ENCODE results near the gene SPOCK3.

SPOCK3 gene

DNA sequence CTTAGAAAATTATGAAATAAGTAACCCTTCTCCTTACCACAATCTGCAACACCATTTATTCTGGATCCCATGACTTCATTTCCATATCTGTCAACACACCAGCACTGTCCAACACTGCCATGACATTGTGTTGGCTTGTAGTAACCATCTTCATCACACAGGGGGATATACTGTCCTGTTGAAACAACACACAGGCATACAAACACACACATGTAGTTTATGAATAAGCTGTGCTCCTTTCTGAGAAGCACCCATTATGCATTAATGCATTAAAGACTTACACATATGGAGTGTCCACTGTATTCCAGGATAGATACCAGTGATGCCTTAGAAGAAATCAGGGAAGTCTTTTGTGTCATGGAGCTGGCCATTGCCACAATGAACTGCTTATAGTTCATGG is 496.9 kb downstream of the SPOCK3 start:
- Histone ChIP-seq H3K4me2 (ENCODE audit: insufficient read depth, low read length) (no peak overlapping the region), H3K4me1 (ENCODE audit: insufficient read depth, low read length) (no peaks in the 10 kb centered on the region), H3K27me3 (ENCODE audit: insufficient read depth, low read length, poor library complexity) (no peaks in the 10 kb centered on the region), H2AFZ (ENCODE audit: low read depth, low read length) (no peak overlapping the region), H4K20me1 (ENCODE audit: insufficient read depth, low read length) (no peaks in the 10 kb centered on the region), H3K9ac (ENCODE audit: low read depth, low read length) (no peak overlapping the region), H3K9me3 (ENCODE audit: insufficient read depth, low read length, severe bottlenecking) (no peaks in the 10 kb centered on the region), H3K4me3 (ENCODE audit: low read depth in 1 of 2, low read length in 2 of 2) (no peak overlapping the region), H3K36me3 (ENCODE audit: insufficient read depth, low read length) (no peaks in the 10 kb centered on the region), H3K79me2 (ENCODE audit: insufficient read depth, low read length) (no peaks in the 10 kb centered on the region), H3K27ac (ENCODE audit: low read length) (no peak overlapping the region)
- DNase-seq (no peak), ATAC-seq (ENCODE audit: insufficient read depth, low read depth) (no peak)
- no peak for TF ChIP-seq EZH2 (IDR thresholded peaks at IDR 0.05; ENCODE audit: borderline replicate concordance, low read depth, low read length, severe bottlenecking)
- TF ChIP-seq, protein P1, sequence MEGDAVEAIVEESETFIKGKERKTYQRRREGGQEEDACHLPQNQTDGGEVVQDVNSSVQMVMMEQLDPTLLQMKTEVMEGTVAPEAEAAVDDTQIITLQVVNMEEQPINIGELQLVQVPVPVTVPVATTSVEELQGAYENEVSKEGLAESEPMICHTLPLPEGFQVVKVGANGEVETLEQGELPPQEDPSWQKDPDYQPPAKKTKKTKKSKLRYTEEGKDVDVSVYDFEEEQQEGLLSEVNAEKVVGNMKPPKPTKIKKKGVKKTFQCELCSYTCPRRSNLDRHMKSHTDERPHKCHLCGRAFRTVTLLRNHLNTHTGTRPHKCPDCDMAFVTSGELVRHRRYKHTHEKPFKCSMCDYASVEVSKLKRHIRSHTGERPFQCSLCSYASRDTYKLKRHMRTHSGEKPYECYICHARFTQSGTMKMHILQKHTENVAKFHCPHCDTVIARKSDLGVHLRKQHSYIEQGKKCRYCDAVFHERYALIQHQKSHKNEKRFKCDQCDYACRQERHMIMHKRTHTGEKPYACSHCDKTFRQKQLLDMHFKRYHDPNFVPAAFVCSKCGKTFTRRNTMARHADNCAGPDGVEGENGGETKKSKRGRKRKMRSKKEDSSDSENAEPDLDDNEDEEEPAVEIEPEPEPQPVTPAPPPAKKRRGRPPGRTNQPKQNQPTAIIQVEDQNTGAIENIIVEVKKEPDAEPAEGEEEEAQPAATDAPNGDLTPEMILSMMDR (IDR thresholded peaks at IDR 0.05; ENCODE audit: borderline replicate concordance, extremely low read depth, low read length, poor library complexity, severe bottlenecking), result no peak

DNA sequence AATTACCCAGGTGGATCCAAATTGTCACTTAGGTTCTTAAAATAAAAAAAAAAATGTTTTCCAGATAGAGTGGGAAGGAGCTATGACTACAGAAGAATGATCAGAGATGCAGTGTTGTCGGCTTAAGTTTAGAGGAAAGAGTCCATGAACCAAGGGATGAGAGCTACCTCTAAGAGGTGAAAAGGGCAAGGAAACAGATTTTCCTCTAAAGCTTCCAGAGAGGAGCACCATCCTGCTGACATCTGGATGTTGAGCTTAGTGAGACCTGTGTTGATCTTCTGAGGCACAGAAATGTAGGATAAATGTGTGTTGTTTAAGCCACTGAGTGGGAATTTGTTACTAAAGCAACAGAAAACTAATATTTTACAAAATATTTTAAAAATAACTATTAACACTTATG is 498.7 kb downstream of the SPOCK3 start:
- TF ChIP-seq, protein P1 (IDR thresholded peaks at IDR 0.05; ENCODE audit: borderline replicate concordance, extremely low read depth, low read length, poor library complexity, severe bottlenecking), result no peak
- no peak for TF ChIP-seq EZH2 (IDR thresholded peaks at IDR 0.05; ENCODE audit: borderline replicate concordance, low read depth, low read length, severe bottlenecking)
- H3K79me2 ChIP-seq (ENCODE audit: insufficient read depth, low read length), result no peaks in the 10 kb centered on the region
- H3K4me2 ChIP-seq (ENCODE audit: insufficient read depth, low read length), result no peak overlapping the region
- H3K4me1 ChIP-seq (ENCODE audit: insufficient read depth, low read length), result no peaks in the 10 kb centered on the region
- H3K9ac ChIP-seq (ENCODE audit: low read depth, low read length), result no peak overlapping the region
- H3K4me3 ChIP-seq (ENCODE audit: low read depth in 1 of 2, low read length in 2 of 2), result no peak overlapping the region
- no peak overlapping the region for H3K27ac ChIP-seq (ENCODE audit: low read length)
- no peak for DNase-seq
- H4K20me1 ChIP-seq (ENCODE audit: insufficient read depth, low read length), result no peaks in the 10 kb centered on the region
- H3K36me3 ChIP-seq (ENCODE audit: insufficient read depth, low read length), result no peaks in the 10 kb centered on the region
- H3K9me3 ChIP-seq (ENCODE audit: insufficient read depth, low read length, severe bottlenecking), result no peaks in the 10 kb centered on the region
- H3K27me3 ChIP-seq (ENCODE audit: insufficient read depth, low read length, poor library complexity), result no peaks in the 10 kb centered on the region
- ATAC-seq (ENCODE audit: insufficient read depth, low read depth), result no peak
- no peak overlapping the region for H2AFZ ChIP-seq (ENCODE audit: low read depth, low read length)

DNA sequence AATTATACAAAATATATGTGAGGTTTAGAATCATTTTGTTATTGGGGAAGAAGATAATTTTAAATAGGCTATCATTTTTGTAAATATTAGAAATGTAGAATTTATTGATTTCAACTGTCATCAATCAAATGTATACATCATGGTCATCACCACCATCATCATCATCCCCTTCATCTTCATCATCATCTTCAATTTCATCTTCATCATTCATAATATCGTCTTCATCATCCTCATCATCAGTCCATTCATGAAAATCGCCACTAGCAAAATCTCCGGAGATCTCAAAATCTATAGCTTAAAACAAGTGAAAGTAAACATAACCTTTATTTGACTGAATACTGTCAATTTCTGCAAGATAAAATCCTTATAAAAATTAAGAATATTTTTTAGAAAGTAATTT is 499.5 kb downstream of the SPOCK3 start:
- no peak for TF ChIP-seq EZH2 (IDR thresholded peaks at IDR 0.05; ENCODE audit: borderline replicate concordance, low read depth, low read length, severe bottlenecking)
- TF ChIP-seq, protein P1 (IDR thresholded peaks at IDR 0.05; ENCODE audit: borderline replicate concordance, extremely low read depth, low read length, poor library complexity, severe bottlenecking), result no peak
- no peaks in the 10 kb centered on the region for H3K36me3 ChIP-seq (ENCODE audit: insufficient read depth, low read length)

DNA sequence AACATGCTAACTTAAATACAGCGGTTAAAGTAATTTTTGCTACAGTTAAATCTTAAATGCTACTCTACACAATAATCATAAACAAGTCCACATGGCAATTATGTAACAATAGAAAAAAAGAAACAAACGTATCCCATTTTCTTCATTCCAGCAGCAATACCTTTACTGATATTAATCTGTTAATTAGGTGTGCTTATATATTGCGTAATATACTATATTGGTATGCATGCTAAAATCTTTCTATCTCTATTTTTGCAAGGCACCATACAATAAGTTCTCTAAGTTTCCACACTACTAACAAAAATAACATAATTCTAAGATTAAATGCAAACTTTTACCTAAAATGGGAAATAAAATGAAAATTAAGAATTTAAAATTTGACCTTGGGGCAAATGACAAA is 500.6 kb downstream of the SPOCK3 start:
- TF ChIP-seq EZH2 (IDR thresholded peaks at IDR 0.05; ENCODE audit: borderline replicate concordance, low read depth, low read length, severe bottlenecking), result no peak
- TF ChIP-seq, protein P1 (IDR thresholded peaks at IDR 0.05; ENCODE audit: borderline replicate concordance, extremely low read depth, low read length, poor library complexity, severe bottlenecking), result no peak
- DNase-seq (no peak), ATAC-seq (ENCODE audit: insufficient read depth, low read depth) (no peak)
- H3K79me2 ChIP-seq (ENCODE audit: insufficient read depth, low read length), result no peaks in the 10 kb centered on the region
- no peak overlapping the region for H3K4me2 ChIP-seq (ENCODE audit: insufficient read depth, low read length)
- no peak overlapping the region for H2AFZ ChIP-seq (ENCODE audit: low read depth, low read length)
- H4K20me1 ChIP-seq (ENCODE audit: insufficient read depth, low read length), result no peaks in the 10 kb centered on the region
- no peaks in the 10 kb centered on the region for H3K4me1 ChIP-seq (ENCODE audit: insufficient read depth, low read length)
- H3K36me3 ChIP-seq (ENCODE audit: insufficient read depth, low read length), result no peaks in the 10 kb centered on the region
- H3K4me3 ChIP-seq (ENCODE audit: low read depth in 1 of 2, low read length in 2 of 2), result no peak overlapping the region
- no peak overlapping the region for H3K27ac ChIP-seq (ENCODE audit: low read length)
- no peaks in the 10 kb centered on the region for H3K9me3 ChIP-seq (ENCODE audit: insufficient read depth, low read length, severe bottlenecking)
- H3K9ac ChIP-seq (ENCODE audit: low read depth, low read length), result no peak overlapping the region
- H3K27me3 ChIP-seq (ENCODE audit: insufficient read depth, low read length, poor library complexity), result no peaks in the 10 kb centered on the region

More for the DNA sequence above, 499.5 kb downstream of the SPOCK3 start:
- Histone ChIP-seq H3K9me3 (ENCODE audit: insufficient read depth, low read length, severe bottlenecking) (no peaks in the 10 kb centered on the region), H4K20me1 (ENCODE audit: insufficient read depth, low read length) (no peaks in the 10 kb centered on the region), H3K4me1 (ENCODE audit: insufficient read depth, low read length) (no peaks in the 10 kb centered on the region), H2AFZ (ENCODE audit: low read depth, low read length) (no peak overlapping the region), H3K27ac (ENCODE audit: low read length) (no peak overlapping the region), H3K79me2 (ENCODE audit: insufficient read depth, low read length) (no peaks in the 10 kb centered on the region), H3K4me2 (ENCODE audit: insufficient read depth, low read length) (no peak overlapping the region), H3K9ac (ENCODE audit: low read depth, low read length) (no peak overlapping the region), H3K4me3 (ENCODE audit: low read depth in 1 of 2, low read length in 2 of 2) (no peak overlapping the region), H3K27me3 (ENCODE audit: insufficient read depth, low read length, poor library complexity) (no peaks in the 10 kb centered on the region)
- no peak for ATAC-seq (ENCODE audit: insufficient read depth, low read depth)
- no peak for DNase-seq

All from DND-41 (cell line).